GM12878 (cell line): Measurements from ENCODE around the gene TRAIP. TPM values are rescaled to one million over a fixed set of nuclear protein-coding genes. Genes with fewer than 3 reads are reported as not detected.
A peak's percentile ranks its signal among the peaks of the same experiment; 100 is the strongest.

Experiments used
- ATAC-seq: fragments of 200-7000 bp; cut with Tn5 transposase; 3 replicates; pipeline ENCODE4 v1.9.1; 2020; ENCODE audit warnings: mild to moderate bottlenecking, moderate library complexity
- BruUV-seq: library from RNA; stranded (reverse); fragments of 400-500 nt; replicated peaks from 2 replicates; lab custom pipeline; 2021; lab: Mats Ljungman, UMichigan
- CTCF ChIA-PET: fragments of 300-600 bp; sonication (Branson Sonifier 250); formaldehyde crosslinking; extraction: SDS; loops from one replicate; lab custom pipeline; 2021; ENCODE audit warnings: inconsistent platforms; lab: Yijun Ruan, JAX
- POLR2A ChIA-PET: fragments of 350-600 bp; formaldehyde crosslinking; extraction: SDS; loops from one replicate; lab custom pipeline; 2021; ENCODE audit warnings: inconsistent platforms; lab: Charles Lee
- RAD21 ChIA-PET: fragments of 300-600 bp; sonication (Branson Sonifier 250); formaldehyde crosslinking; loops from one replicate; lab custom pipeline; 2023; ENCODE audit warnings: antibody characterized with exemption; ENCODE audit not compliant: unreplicated experiment; lab: Charles Lee
- SMC1A ChIA-PET: fragments of 300-600 bp; sonication (Branson Sonifier 250); formaldehyde crosslinking; loops from one replicate; lab custom pipeline; 2023; ENCODE audit not compliant: unreplicated experiment, uncharacterized antibody; lab: Charles Lee
- DNase-seq: peaks from one replicate; pipeline ENCODE4 v3.0.0-alpha.2; 2011; ENCODE audit warnings: low read depth, low spot score
- FAIRE-seq: peaks from 3 replicates; lab custom pipeline; 2011; peaks lifted over from hg19 to GRCh38; lab: Jason Lieb, UNC
- H2AFZ ChIP-seq: 2 replicates; pipeline ENCODE4 v1.6.0; 2011; ENCODE audit warnings: low read depth, low read length, control low read depth; ENCODE audit not compliant: control insufficient read depth
- H3K27ac ChIP-seq: 2 replicates; pipeline ENCODE4 v1.5.1; 2011; ENCODE audit warnings: control low read depth; ENCODE audit not compliant: control insufficient read depth, insufficient read depth
- H3K27me3 ChIP-seq, 2 experiments: replicated peaks in 1 of 2; 2 replicates each; pipeline versions ENCODE4 v1.6.0 to v1.6.1; 2011; ENCODE audit warnings: low read length in 1 of 2; ENCODE audit not compliant: control insufficient read depth in 2 of 2, insufficient read depth in 2 of 2
- H3K36me3 ChIP-seq, 2 experiments: 2 replicates each; pipeline ENCODE4 v1.5.1; 2011; ENCODE audit warnings: low read length in 1 of 2; ENCODE audit not compliant: control insufficient read depth in 2 of 2, insufficient read depth in 2 of 2
- H3K4me1 ChIP-seq: 2 replicates; pipeline ENCODE4 v1.6.1; 2011; ENCODE audit warnings: mild to moderate bottlenecking, low read length, moderate library complexity, mixed read lengths; ENCODE audit not compliant: control insufficient read depth, insufficient read depth
- H3K4me2 ChIP-seq: 2 replicates; pipeline ENCODE4 v1.6.0; 2011; ENCODE audit warnings: control low read depth; ENCODE audit not compliant: control insufficient read depth, insufficient read depth
- H3K4me3 ChIP-seq: fragments of 200-600 bp; sonication (generic); 2 replicates; pipeline ENCODE4 v1.5.1; 2016
- H3K79me2 ChIP-seq: 2 replicates; pipeline ENCODE4 v1.6.0; 2011; ENCODE audit warnings: low read length; ENCODE audit not compliant: control insufficient read depth, insufficient read depth
- H3K9ac ChIP-seq: 2 replicates; pipeline ENCODE4 v1.8.0; 2011; ENCODE audit warnings: low read length, control low read depth, mixed read lengths; ENCODE audit not compliant: control insufficient read depth, insufficient read depth
- H3K9me3 ChIP-seq: replicated peaks from 3 replicates; pipeline ENCODE4 v1.5.1; 2011; ENCODE audit warnings: mild to moderate bottlenecking, low read length; ENCODE audit not compliant: control insufficient read depth, insufficient read depth
- H4K20me1 ChIP-seq: 2 replicates; pipeline ENCODE4 v1.6.0; 2011; ENCODE audit not compliant: control insufficient read depth, insufficient read depth
- BHLHE40 ChIP-seq, 2 experiments: fragments of 450-650 bp in 1 of 2; IDR thresholded peaks; 2 replicates each; pipeline ENCODE4 v1.6.1; 2011 to 2017; ENCODE audit warnings: low read depth in 2 of 2, borderline replicate concordance in 1 of 2, improper control_type of control experiment in 1 of 2, low read length in 1 of 2, mild to moderate bottlenecking in 1 of 2
- CHD4 ChIP-seq: fragments of 200-600 bp; sonication (generic); IDR thresholded peaks from 2 replicates; pipeline ENCODE4 v1.6.1; 2016; ENCODE audit warnings: mild to moderate bottlenecking
- WGBS: methylation state at CpG from one replicate; pipeline ENCODE4 v1.1.6; 2016; ENCODE audit warnings: low lambda C conversion rate; ENCODE audit not compliant: insufficient replicate concordance, insufficient coverage; ENCODE audit errors: missing lambda C conversion rate; 5-methylcytosine and 5-hydroxymethylcytosine counted together
- in situ Hi-C: fragments of 300-500 bp; cut with MboI; formaldehyde crosslinking; loops from 9 replicates; pipeline ENCODE4 v1.14.3; 2018; ENCODE audit warnings: mixed read lengths
- intact Hi-C: fragments of 100-400 bp; cut with micrococcal nuclease; formaldehyde crosslinking; loops from one replicate; pipeline ENCODE4 v1.14.2; 2022; ENCODE audit not compliant: unreplicated experiment
- polyA plus RNA-seq, 11 experiments: library from polyadenylated mRNA; depleted of rRNA in 4 of 11; unstranded in 6 of 11; stranded (reverse) in 5 of 11; fragments of >200 nt; fragmentation: Nextera tagmentation in 4 of 11; fragmentation: Illumina TruSeq in 1 of 11; extraction: Ambion mirVana in 4 of 11; extraction: Trizol in 1 of 11; gene quantifications; 1 replicate in 1 of 11; 2 replicates in 10 of 11; pipeline versions ENCODE4 v1.2.1 to v1.2.3, GENCODE V29; 2011 to 2016; ENCODE audit warnings: inconsistent platforms in 2 of 11, missing spikeins in 2 of 11, low read depth in 1 of 11
- total RNA-seq, 4 experiments: library from RNA; depleted of rRNA in 3 of 4; stranded (reverse); fragments of >200 nt in 3 of 4; fragmentation: Illumina TruSeq in 1 of 4; extraction: Trizol in 1 of 4; gene quantifications; 2 replicates each; pipeline versions ENCODE4 v1.2.1 to v1.2.3, GENCODE V29; 2013 to 2021

TRAIP gene
- total and polyA plus RNA-seq, 10 of the 15 experiments (the other 5 are each of a cell fraction or from before 2014, with no cell fraction given), result 15.9 to 37.0 (median 23.1) TPM

DNA sequence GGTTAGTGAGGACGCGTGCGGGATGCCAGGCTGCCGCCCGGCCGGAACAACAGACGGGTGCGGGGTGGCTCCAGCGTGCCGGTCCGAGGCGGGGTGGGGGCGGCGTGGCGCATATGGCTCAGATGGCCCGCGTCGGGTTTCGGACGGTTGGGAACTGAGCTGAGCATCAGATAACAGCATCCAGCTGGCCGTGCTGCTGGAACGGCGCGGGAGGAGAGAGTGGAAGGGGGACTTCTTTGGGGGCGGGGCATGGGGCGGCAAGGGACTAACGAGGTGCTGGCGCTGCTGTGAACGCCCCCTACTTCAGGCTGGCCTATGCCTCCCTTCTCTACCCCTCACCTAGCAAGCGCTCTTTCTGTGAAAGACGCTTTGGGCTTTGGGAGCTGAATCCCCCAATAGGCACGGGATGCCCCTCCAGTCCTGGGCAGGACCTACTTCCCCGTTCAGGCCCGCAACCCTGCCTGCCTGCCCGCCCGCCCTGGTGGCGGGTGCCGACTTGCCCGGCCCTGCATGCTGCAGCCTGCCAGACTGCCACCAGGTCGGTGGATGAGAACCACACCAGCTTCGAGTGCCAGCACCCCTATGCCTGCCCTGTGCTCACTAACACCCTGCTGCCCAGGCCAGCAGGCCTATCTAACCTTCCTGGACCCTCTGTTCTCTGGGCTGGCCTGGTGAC is 52.8 kb downstream of the TRAIP start:
- under 1% methylated on average over 33 of the region's 41 CpGs for WGBS
- H3K4me3 ChIP-seq, result peak overlapping the region; percentile 98
- SMC1A ChIA-PET, result interaction anchor here (1.1 to 9.4 kb wide), 6 partner anchors 10 to 126 kb away, joined by 3 to 146 read pairs (median 6); partner anchors contain the start of genes MON1A and UBA7

More for the DNA sequence above, 52.8 kb downstream of the TRAIP start:
- Histone ChIP-seq H3K27ac (no peak overlapping the region), H3K79me2 (no peaks in the 10 kb centered on the region; the same call in 1 of the 2 replicates), H3K4me1 (peaks cover 43% of the 10 kb centered on the region), H3K4me2 (peak overlapping the region; percentile 94), H3K9me3 (no peaks in the 10 kb centered on the region), H3K27me3 (no peaks in the 10 kb centered on the region; a peak in 1 of 4 replicates), H4K20me1 (no peaks in the 10 kb centered on the region), H3K36me3 (no peaks in the 10 kb centered on the region), H3K9ac (peak overlapping the region; percentile 75; the same call in 1 of the 2 replicates), H2AFZ (peak overlapping the region; percentile 97)
- in situ Hi-C loops, result loop anchor here (5.0 kb wide), 1 partner anchor 104 kb away; no protein-coding TSS in a partner anchor
- TF ChIP-seq CHD4, result no peak
- 0 out of 4 replicates have a peak, but pooled peaks of 1 of the 2 experiments have one; percentile 9 for TF ChIP-seq BHLHE40 (IDR thresholded peaks at IDR 0.05; ENCODE audit: borderline replicate concordance in 1 of 2, low read depth in 2 of 2, low read length in 1 of 2)
- DNase-seq, result no peak
- ATAC-seq, result peak; percentile 27
- intact Hi-C loops, result loop anchor here (2.0 kb wide), 1 partner anchor 103 kb away; no protein-coding TSS in a partner anchor
- ChIA-PET POLR2A (interaction anchor here (0.5 to 2.7 kb wide), 13 partner anchors 7 to 143 kb away, joined by 3 to 21 read pairs (median 5); partner anchors contain the start of genes IP6K1 and UBA7), RAD21 (interaction anchor here (0.6 to 8.0 kb wide), 26 partner anchors 10 to 797 kb away, joined by 3 to 182 read pairs (median 4); partner anchors contain the start of genes AMIGO3, IP6K1, MON1A and MST1R), CTCF (interaction anchor here (0.6 to 12.0 kb wide), 15 partner anchors 13 to 264 kb away, joined by 3 to 327 read pairs (median 8); partner anchors contain the start of genes IP6K1, MST1R, TRAIP and UBA7)
- no TSS peak for BruUV-seq
- FAIRE-seq, result no peak
